Measurements from ENCODE around the gene TIAL1. TPM values are rescaled to one million over a fixed set of nuclear protein-coding genes. Genes with fewer than 3 reads are reported as not detected.

TIAL1 gene
- total RNA-seq, 1 experiment from 2014 or later = 94.1 TPM

DNA sequence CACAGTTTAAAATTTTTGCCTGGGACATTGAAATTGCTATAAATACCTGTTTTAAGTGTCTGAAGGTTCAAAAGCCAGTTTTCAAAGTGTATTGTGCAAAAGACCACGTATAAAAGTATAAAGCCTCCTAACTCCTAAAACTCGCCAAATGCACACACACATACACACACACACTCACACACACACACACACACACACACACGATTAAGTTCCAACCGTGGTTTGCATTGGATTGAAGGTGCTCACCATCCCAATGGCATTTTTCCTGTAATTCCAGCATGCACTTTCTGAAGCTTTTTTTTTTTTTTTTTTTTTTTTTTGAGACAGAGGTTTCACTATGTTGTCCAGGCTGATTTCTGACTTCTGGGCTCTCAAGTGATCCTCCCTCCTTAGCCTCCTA, 51.5 kb downstream of the TIAL1 start:
- Histone ChIP-seq H4K20me1 (ENCODE audit: insufficient read depth) (no peaks in the 10 kb centered on the region), H3K9me2 (ENCODE audit: insufficient read depth) (no peaks in the 10 kb centered on the region), H3K4me2 (no peak overlapping the region), H3K9me3 (ENCODE audit: insufficient read depth, low read depth) (no peaks in the 10 kb centered on the region), H3K27me3 (ENCODE audit: insufficient read depth, low read depth) (no peaks in the 10 kb centered on the region), H2AFZ (no peak overlapping the region), H3K27ac (no peak overlapping the region), H3K79me2 (ENCODE audit: low read depth) (peaks cover 17% of the 10 kb centered on the region), H3K36me3 (ENCODE audit: low read depth) (no peaks in the 10 kb centered on the region), H3K4me3 (no peak overlapping the region), H3F3A (ENCODE audit: insufficient read depth, low read depth) (no peaks in the 10 kb centered on the region), H3K4me1 (replicated peaks; ENCODE audit: insufficient read depth) (peaks cover 11% of the 10 kb centered on the region)
- no peak for DNase-seq
- ChIA-PET POLR2A (ENCODE audit: unreplicated experiment) (no interaction called here), CTCF (no interaction called here)
- TF ChIP-seq, protein P1, sequence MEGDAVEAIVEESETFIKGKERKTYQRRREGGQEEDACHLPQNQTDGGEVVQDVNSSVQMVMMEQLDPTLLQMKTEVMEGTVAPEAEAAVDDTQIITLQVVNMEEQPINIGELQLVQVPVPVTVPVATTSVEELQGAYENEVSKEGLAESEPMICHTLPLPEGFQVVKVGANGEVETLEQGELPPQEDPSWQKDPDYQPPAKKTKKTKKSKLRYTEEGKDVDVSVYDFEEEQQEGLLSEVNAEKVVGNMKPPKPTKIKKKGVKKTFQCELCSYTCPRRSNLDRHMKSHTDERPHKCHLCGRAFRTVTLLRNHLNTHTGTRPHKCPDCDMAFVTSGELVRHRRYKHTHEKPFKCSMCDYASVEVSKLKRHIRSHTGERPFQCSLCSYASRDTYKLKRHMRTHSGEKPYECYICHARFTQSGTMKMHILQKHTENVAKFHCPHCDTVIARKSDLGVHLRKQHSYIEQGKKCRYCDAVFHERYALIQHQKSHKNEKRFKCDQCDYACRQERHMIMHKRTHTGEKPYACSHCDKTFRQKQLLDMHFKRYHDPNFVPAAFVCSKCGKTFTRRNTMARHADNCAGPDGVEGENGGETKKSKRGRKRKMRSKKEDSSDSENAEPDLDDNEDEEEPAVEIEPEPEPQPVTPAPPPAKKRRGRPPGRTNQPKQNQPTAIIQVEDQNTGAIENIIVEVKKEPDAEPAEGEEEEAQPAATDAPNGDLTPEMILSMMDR (conservative IDR thresholded peaks at IDR 0.05) = no peak
- no peak for TF ChIP-seq EZH2 (IDR thresholded peaks at IDR 0.05; ENCODE audit: low read depth)
- intact Hi-C loops (cut with micrococcal nuclease; ENCODE audit: unreplicated experiment) = no loop called here
- no TSS peak for BruUV-seq (replicated peaks)

DNA sequence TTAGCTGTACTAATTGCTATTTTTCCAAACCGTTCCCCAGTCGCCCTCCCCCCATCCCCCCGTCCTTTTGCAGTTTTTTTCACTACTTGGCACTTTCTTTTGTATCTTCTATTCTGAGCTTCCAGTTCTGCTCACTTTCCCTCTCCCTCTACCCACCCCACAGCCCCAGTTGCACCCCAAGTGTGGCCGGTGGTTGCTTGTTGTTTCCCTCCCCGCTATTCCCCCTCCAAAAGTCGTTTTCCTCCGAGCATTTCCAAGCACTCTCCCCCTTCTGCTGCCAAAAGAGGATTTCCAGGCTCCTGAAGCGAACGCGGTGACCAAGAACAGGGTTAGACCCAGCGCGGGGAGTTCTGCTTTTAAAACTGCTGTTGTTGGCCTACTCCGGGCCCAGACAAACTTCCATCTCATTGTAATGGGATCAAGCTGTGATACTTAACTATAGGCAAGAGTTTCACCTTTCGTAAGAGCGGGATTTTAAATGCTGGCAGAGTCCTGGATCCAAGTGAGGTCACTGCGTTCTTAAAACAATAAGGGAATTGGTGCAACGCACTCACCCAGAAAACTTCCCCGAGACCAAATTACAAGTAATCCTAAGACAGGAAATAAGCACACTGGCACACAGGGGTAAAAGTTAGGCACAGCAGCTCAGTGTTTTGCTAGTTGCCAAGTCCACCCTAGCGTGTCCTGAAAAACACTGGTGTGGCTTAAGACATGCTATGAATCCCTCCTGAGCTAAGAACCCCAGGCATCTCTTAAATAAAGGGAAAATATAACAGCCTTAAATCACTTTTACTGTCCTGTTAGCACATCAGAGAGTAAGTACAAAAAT, 52.7 kb downstream of the TIAL1 start:
- DNase-seq = no peak
- Histone ChIP-seq H3K36me3 (ENCODE audit: low read depth) (no peaks in the 10 kb centered on the region), H3K9me3 (ENCODE audit: insufficient read depth, low read depth) (no peaks in the 10 kb centered on the region), H2AFZ (no peak overlapping the region), H3K79me2 (ENCODE audit: low read depth) (peaks cover 25% of the 10 kb centered on the region), H3K4me3 (peak overlapping the region; percentile 77; the same call in 1 of the 2 replicates), H3K4me2 (peak overlapping the region; percentile 87), H3K27ac (no peak overlapping the region), H3K9me2 (ENCODE audit: insufficient read depth) (no peaks in the 10 kb centered on the region), H3K27me3 (ENCODE audit: insufficient read depth, low read depth) (no peaks in the 10 kb centered on the region), H4K20me1 (ENCODE audit: insufficient read depth) (no peaks in the 10 kb centered on the region), H3F3A (ENCODE audit: insufficient read depth, low read depth) (peaks cover 2% of the 10 kb centered on the region; the same call in 1 of the 2 replicates), H3K4me1 (replicated peaks; ENCODE audit: insufficient read depth) (peaks cover 24% of the 10 kb centered on the region)
- TSS peak; percentile 70 for BruUV-seq (replicated peaks)
- ChIA-PET POLR2A (ENCODE audit: unreplicated experiment) (no interaction called here), CTCF (no interaction called here)
- intact Hi-C loops (cut with micrococcal nuclease; ENCODE audit: unreplicated experiment) = loop anchor here (2.0 to 5.0 kb wide), 3 partner anchors 99 to 347 kb away; no protein-coding TSS in a partner anchor
- no peak for TF ChIP-seq EZH2 (IDR thresholded peaks at IDR 0.05; ENCODE audit: low read depth)
- TF ChIP-seq, protein P1 (conservative IDR thresholded peaks at IDR 0.05) = no peak

DNA sequence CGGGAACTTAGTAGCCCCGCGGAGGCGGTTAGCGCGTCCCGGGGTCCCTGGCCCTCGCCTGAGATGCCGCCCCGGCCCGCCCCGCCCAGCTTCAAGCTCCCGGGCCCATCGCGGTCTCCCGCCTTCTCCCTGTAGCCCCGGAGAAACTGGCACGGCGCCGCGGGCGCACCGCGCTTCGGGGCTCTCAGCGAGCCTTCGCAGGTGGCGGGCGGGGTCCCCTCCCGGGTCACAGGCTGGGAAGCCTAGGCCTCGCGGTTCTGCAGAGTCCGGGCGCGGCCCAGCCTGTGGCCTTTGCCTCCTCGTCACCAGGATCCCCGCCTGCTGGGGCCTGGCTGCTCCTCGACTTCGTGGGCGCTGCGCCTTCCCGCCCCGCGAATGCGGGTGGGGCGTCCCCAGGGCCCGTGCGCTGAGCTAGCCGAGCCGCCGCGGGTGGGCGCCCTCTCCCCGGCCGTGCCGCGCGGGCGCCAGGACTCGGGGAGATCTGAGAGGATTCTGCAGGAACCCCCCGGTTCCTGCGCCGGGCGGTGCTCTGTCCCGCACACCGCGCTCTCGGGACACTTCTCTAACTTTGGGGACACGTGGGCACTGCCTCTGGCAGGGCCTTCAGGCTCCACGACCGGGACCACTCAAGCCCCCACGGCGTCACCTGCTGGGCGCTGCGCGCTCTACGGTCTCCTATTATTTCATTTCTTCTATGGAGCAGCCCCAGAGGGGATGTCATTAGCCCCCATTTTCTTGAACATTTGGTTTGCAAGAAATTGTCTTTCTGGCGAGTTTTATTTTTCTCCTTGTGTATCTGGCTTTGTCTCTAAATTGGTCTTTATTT, 53.6 kb downstream of the TIAL1 start:
- peak; percentile 35 to 44 for DNase-seq
- H2AFZ ChIP-seq = peak overlapping the region; percentile 80
- H3K9me3 ChIP-seq (ENCODE audit: insufficient read depth, low read depth) = no peaks in the 10 kb centered on the region
- no peaks in the 10 kb centered on the region for H3K9me2 ChIP-seq (ENCODE audit: insufficient read depth)
- H3K79me2 ChIP-seq (ENCODE audit: low read depth) = peaks cover 27% of the 10 kb centered on the region
- H3K4me3 ChIP-seq = peak overlapping the region; percentile 77
- CTCF ChIA-PET = interaction anchor here (1.2 kb wide), 1 partner anchor 26 kb away, joined by 3 read pairs; no protein-coding TSS in a partner anchor
- H3K36me3 ChIP-seq (ENCODE audit: low read depth) = no peaks in the 10 kb centered on the region
- no TSS peak for BruUV-seq (replicated peaks)
- TF ChIP-seq EZH2 (IDR thresholded peaks at IDR 0.05; ENCODE audit: low read depth) = no peak
- TF ChIP-seq, protein P1 (conservative IDR thresholded peaks at IDR 0.05) = peak; percentile 62
- H3K4me1 ChIP-seq (replicated peaks; ENCODE audit: insufficient read depth) = peaks cover 31% of the 10 kb centered on the region
- peak overlapping the region; percentile 87 for H3K4me2 ChIP-seq
- no peaks in the 10 kb centered on the region for H4K20me1 ChIP-seq (ENCODE audit: insufficient read depth)
- H3F3A ChIP-seq (ENCODE audit: insufficient read depth, low read depth) = peaks cover 6% of the 10 kb centered on the region; the same call in 1 of the 2 replicates
- H3K27ac ChIP-seq = peak overlapping the region; percentile 32
- POLR2A ChIA-PET (ENCODE audit: unreplicated experiment) = interaction anchor here (0.6 to 1.0 kb wide), 3 partner anchors 27 to 400 kb away, joined by 3 to 6 read pairs (median 6); partner anchors contain the start of gene INPP5F
- intact Hi-C loops (cut with micrococcal nuclease; ENCODE audit: unreplicated experiment) = loop anchor here (2.0 to 5.0 kb wide), 3 partner anchors 98 to 346 kb away; no protein-coding TSS in a partner anchor
- H3K27me3 ChIP-seq (ENCODE audit: insufficient read depth, low read depth) = no peaks in the 10 kb centered on the region
